Subcutaneous abdominal adipose tissue (tissue), 5 donors: Measurements from ENCODE around the gene DCTN2.
"Not testable (repeated sequence)": the region's sequence is repeated elsewhere in the genome, so short reads cannot be mapped to it uniquely, and the experiment has no call there.

Experiments
- H3K27ac ChIP-seq: one replicate; pipeline ENCODE4 v1.7.0; 2013; ENCODE audit warnings: low read depth, mild to moderate bottlenecking, inconsistent platforms, low read length, moderate library complexity
- H3K27me3 ChIP-seq, 5 donors: one replicate each; pipeline ENCODE4 v1.7.0; 2013; ENCODE audit warnings: low read length in 5 of 5, inconsistent platforms in 1 of 5; ENCODE audit not compliant: control insufficient read depth in 5 of 5, insufficient read depth in 4 of 5
- H3K36me3 ChIP-seq, 5 donors: one replicate each; pipeline ENCODE4 v1.7.0; 2013; ENCODE audit warnings: low read length in 5 of 5; ENCODE audit not compliant: control insufficient read depth in 5 of 5, insufficient read depth in 5 of 5
- H3K4me1 ChIP-seq, 5 donors: one replicate each; pipeline ENCODE4 v1.7.0; 2013; ENCODE audit warnings: low read length in 5 of 5, mild to moderate bottlenecking in 3 of 5, moderate library complexity in 1 of 5; ENCODE audit not compliant: control insufficient read depth in 5 of 5, insufficient read depth in 5 of 5
- H3K4me3 ChIP-seq, 5 donors: one replicate each; pipeline ENCODE4 v1.7.0; 2013; ENCODE audit warnings: low read length in 5 of 5, low read depth in 1 of 5
- H3K9ac ChIP-seq, 5 donors: one replicate each; pipeline ENCODE4 v1.7.0; 2013; ENCODE audit warnings: low read length in 5 of 5, mild to moderate bottlenecking in 4 of 5, moderate library complexity in 3 of 5
- H3K9me3 ChIP-seq, 5 donors: one replicate each; pipeline ENCODE4 v1.7.0; 2013; ENCODE audit warnings: low read length in 5 of 5; ENCODE audit not compliant: control insufficient read depth in 5 of 5
- donor health status: healthy.
- donor health status: healthy.
- donor health status: healthy.
- donor health status: healthy.
- donor health status: healthy.

The DCTN2 gene

GRCh38 chr12:57563358-57563757, 16.4 kb upstream of the DCTN2 start:
- H3K27me3 ChIP-seq: peaks cover 0 to 13% (median 5%) of the 10 kb centered on the region in 5 donors
- no peak overlapping the region for H3K9ac ChIP-seq
- no peak overlapping the region for H3K27ac ChIP-seq
- H3K9me3 ChIP-seq: no peaks in the 10 kb centered on the region
- no peak overlapping the region for H3K4me3 ChIP-seq
- no peaks in the 10 kb centered on the region for H3K4me1 ChIP-seq
- no peaks in the 10 kb centered on the region for H3K36me3 ChIP-seq

DNA sequence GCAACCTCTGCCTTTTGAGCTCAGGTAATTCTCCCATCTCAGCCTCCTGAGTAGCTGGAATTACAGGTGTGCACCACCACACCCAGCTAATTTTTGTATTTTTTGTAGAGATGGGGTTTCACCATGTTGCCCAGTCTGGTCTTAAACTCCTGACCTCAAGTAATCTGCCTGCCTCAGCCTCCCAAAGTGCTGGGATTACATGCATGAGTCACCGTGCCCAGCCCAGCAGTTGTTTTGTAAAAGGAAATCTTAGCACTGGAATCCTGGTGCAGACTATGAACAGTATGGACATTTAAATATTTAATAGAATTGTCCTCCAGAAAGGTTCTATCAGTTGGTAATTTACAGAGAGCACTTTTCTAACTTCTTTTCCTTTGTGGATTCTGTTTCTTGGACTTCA, 14.1 kb upstream of the DCTN2 start:
- H3K9ac ChIP-seq, H3K27ac ChIP-seq, H3K4me3 ChIP-seq, H3K36me3 ChIP-seq, H3K9me3 ChIP-seq, H3K4me1 ChIP-seq: not testable (repeated sequence)
- peaks cover 0 to 13% (median 4%) of the 10 kb centered on the region in 5 donors for H3K27me3 ChIP-seq

DNA sequence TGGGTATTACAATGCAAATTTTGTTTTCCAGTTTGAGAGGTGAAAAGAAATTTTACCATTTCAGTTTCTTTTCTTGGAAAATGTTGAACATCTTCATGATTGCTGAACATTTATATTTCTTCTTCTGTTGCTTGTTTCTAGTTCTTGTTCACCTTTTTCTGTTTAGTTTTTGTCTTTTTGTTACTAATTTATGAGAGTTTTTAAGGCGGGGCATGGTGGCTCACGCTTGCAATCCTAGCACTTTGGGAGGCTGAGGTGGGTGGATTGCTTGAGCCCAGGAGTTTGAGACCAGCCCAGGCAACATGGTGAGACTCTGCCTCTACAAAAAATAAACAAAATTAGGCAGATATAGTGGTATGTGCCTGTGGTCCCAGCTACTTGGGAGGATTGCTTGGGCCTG, 13.5 kb upstream of the DCTN2 start:
- H3K9me3 ChIP-seq: no peaks in the 10 kb centered on the region
- no peaks in the 10 kb centered on the region for H3K36me3 ChIP-seq
- no peak overlapping the region for H3K4me3 ChIP-seq
- H3K4me1 ChIP-seq: no peaks in the 10 kb centered on the region
- H3K27me3 ChIP-seq: peaks cover 0 to 13% (median 4%) of the 10 kb centered on the region in 5 donors
- no peak overlapping the region for H3K9ac ChIP-seq
- no peak overlapping the region for H3K27ac ChIP-seq

DNA sequence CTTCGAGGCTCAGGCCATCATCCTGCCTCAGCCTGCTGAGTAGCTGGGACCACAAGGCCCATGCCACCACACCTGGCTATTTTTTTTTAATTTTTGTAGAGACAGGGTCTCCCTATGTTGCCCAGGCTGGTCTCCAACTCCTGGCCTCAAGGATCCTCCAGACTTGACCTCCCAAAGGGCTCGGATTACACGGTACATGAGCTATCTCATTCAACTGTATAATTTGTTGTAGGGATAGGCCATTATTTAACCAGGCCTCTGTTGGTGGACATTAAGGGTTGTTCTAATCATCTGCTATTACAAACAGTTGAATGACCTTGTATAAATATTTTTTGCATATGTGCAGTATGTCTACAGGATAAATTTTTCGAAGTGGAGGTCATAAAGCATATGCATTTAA, 11.9 kb upstream of the DCTN2 start:
- H3K27me3 ChIP-seq: peaks cover 0 to 9% (median 4%) of the 10 kb centered on the region in 5 donors
- H3K36me3 ChIP-seq: no peaks in the 10 kb centered on the region
- H3K27ac ChIP-seq: no peak overlapping the region
- H3K4me3 ChIP-seq: no peak overlapping the region
- H3K9ac ChIP-seq: no peak overlapping the region
- H3K4me1 ChIP-seq: no peaks in the 10 kb centered on the region
- no peaks in the 10 kb centered on the region for H3K9me3 ChIP-seq

- Histone ChIP-seq H3K27ac (no peak overlapping the region), H3K4me3 (no peak overlapping the region), H3K36me3 (no peaks in the 10 kb centered on the region), H3K9ac (no peak overlapping the region), H3K9me3 (no peaks in the 10 kb centered on the region), H3K27me3 (peaks cover 7 to 32% (median 19%) of the 10 kb centered on the region in 5 donors), H3K4me1 (peaks cover 0 to 3% (median 3%) of the 10 kb centered on the region in 5 donors)
Observed at GRCh38 chr12:57554897-57555296, 7.9 kb upstream of the DCTN2 start.

DNA sequence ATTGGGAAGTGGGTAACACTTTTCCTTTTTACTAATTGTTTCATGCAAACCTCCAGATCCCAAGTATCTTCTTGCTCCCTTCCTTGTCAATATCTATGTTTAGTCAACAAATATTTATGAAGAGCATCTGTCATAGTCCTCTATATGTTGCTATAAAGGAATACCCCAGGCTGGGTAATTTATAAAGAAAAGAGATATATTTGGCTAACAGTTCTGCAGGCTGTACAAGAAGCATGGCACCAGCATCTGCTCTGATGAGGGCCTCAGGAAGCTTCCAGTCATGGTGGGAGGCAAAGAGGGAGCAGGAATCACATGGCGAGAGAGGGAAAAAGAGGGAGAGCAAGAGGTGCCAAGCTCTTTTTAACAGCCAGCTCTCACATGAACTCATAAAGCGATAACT, 7.5 kb upstream of the DCTN2 start:
- Histone ChIP-seq H3K4me3 (no peak overlapping the region), H3K4me1 (peaks cover 0 to 7% (median 5%) of the 10 kb centered on the region in 5 donors), H3K36me3 (no peaks in the 10 kb centered on the region), H3K27ac (no peak overlapping the region), H3K27me3 (peaks cover 9 to 36% (median 23%) of the 10 kb centered on the region in 5 donors), H3K9ac (no peak overlapping the region), H3K9me3 (no peaks in the 10 kb centered on the region)

GRCh38 chr12:57553343-57554202, 6.6 kb upstream of the DCTN2 start:
- Histone ChIP-seq H3K9ac (no peak overlapping the region), H3K4me3 (no peak overlapping the region), H3K27me3 (peaks cover 17 to 42% (median 31%) of the 10 kb centered on the region in 5 donors), H3K4me1 (peaks cover 0 to 9% (median 5%) of the 10 kb centered on the region in 5 donors), H3K36me3 (no peaks in the 10 kb centered on the region), H3K9me3 (no peaks in the 10 kb centered on the region), H3K27ac (no peak overlapping the region)

GRCh38 chr12:57552835-57553313, 5.9 kb upstream of the DCTN2 start:
- Histone ChIP-seq H3K4me1 (peaks cover 0 to 9% (median 5%) of the 10 kb centered on the region in 5 donors), H3K4me3 (no peak overlapping the region), H3K9me3 (no peaks in the 10 kb centered on the region), H3K27ac (no peak overlapping the region), H3K27me3 (peaks cover 17 to 42% (median 32%) of the 10 kb centered on the region in 5 donors), H3K9ac (no peak overlapping the region), H3K36me3 (no peaks in the 10 kb centered on the region)

GRCh38 chr12:57552306-57552651, 5.3 kb upstream of the DCTN2 start:
- H3K9me3 ChIP-seq: no peaks in the 10 kb centered on the region
- peaks cover 0 to 11% (median 9%) of the 10 kb centered on the region in 5 donors for H3K4me1 ChIP-seq
- H3K9ac ChIP-seq: no peak overlapping the region
- peaks cover 17 to 42% (median 32%) of the 10 kb centered on the region in 5 donors for H3K27me3 ChIP-seq
- no peak overlapping the region for H3K27ac ChIP-seq
- H3K4me3 ChIP-seq: no peak overlapping the region
- no peaks in the 10 kb centered on the region for H3K36me3 ChIP-seq

GRCh38 chr12:57551637-57552305, 4.8 kb upstream of the DCTN2 start:
- Histone ChIP-seq H3K4me1 (peaks cover 0 to 12% (median 10%) of the 10 kb centered on the region in 5 donors), H3K27ac (no peak overlapping the region), H3K36me3 (no peaks in the 10 kb centered on the region), H3K9me3 (no peaks in the 10 kb centered on the region), H3K4me3 (no peak overlapping the region), H3K27me3 (peaks cover 17 to 42% (median 32%) of the 10 kb centered on the region in 5 donors), H3K9ac (no peak overlapping the region)
